ENCODE measurements around the gene NDST1.
A peak's percentile ranks its signal among the peaks of the same experiment; 100 is the strongest.
"Not testable (repeated sequence)": the region's sequence is repeated elsewhere in the genome, so short reads cannot be mapped to it uniquely, and the experiment has no call there.

NDST1 gene

GRCh38 chr5:150509992-150510391 is 2.1 kb downstream of the NDST1 start:
- DNase-seq, result no peak

GRCh38 chr5:150510460-150511263 is 2.7 kb downstream of the NDST1 start:
- DNase-seq, result no peak

- DNase-seq, result peak; percentile 15
These were observed 3.8 kb downstream of the NDST1 start for GRCh38 chr5:150511578-150512367.

GRCh38 chr5:150512368-150512747 is 4.4 kb downstream of the NDST1 start:
- peak; percentile 12 for DNase-seq

- no peak for DNase-seq
These were observed 5.7 kb downstream of the NDST1 start for GRCh38 chr5:150513375-150514309.

DNA sequence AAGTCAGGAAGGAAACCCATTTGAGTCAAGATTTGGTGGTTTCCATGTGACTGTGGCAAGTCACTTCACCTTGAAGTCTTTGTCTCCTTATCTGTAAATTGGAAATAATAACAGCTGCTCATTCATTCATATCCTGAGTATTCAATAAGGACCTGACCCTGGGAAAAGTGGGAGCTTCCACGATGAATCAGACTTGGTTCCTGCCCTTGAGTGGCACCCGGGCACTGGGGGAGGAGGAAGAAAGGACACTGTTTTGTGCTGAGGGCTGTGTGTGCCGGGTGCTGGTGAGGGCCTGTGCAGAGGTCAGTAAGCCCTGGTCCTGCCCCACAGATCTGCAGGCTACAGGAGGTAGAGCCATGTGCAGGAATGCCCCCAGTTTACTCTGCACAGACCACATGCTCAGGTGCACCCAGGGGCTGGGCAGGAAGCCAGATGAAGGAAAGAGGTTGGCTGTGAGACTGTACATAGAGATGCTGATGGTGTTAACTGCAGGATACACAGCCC is 6.8 kb downstream of the NDST1 start:
- no peak for DNase-seq

GRCh38 chr5:150515446-150515845 is 7.5 kb downstream of the NDST1 start:
- no peak for DNase-seq

DNA sequence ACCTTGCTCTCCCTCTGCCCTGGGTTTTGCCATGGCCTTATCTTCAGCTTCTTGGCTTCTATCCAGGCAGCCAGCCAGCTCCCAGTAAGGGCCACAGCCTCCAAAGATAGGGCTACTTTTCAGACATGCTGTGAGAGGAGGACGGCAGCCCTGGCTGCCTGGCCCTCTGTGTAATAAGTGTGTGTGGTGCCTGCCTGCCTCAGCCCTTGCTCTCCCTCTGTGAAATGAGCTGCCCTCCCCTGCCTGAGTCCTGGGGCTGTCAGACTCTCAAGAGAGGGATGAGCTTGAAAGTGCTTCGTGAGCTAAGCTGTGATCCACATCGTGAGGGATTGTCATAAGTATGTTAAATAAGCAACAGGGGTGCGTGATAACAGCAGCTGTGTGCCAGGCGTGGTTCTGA is 8.1 kb downstream of the NDST1 start:
- no peak for DNase-seq

GRCh38 chr5:150517272-150518152 is 9.6 kb downstream of the NDST1 start:
- DNase-seq, result no peak

GRCh38 chr5:150518712-150519559 is 11.0 kb downstream of the NDST1 start:
- not testable (repeated sequence) for DNase-seq

DNA sequence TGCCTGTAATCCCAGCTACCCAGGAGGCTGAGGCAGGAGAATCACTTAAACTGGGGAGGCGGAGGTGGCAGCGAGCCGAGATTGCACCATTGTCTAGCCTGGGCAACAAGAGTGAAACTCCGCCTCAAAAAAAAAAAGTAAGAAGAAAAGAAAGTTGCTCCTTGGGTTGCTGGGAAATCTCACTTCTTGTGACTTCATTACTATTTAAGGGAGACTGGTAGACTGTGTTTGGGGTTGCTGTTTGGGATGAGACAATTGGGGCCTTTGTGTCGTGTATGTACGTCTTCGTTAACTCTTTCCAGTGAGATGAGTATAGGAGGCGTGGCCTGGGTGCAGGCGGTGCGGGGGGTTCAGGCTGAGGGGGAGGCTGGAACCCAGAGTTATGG is 11.6 kb downstream of the NDST1 start:
- no peak for DNase-seq

DNA sequence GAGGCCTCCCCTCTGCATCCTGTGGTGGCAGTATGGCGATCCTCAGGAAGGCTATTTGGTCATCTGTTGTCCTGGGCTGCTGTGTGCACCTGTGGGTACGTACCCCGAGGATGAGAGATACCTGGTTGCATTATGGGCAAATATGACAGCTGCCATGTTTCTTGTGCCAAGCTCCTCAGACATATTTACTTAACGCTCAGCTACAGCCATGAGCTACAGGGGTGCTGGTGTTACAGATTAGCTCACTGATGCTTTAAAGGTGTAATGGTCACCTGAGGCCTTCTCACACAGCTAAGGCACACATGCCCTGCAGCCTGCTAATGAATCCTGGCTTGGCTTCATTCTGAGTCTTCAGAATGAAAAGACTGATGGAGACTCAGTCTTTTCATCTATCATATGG is 12.0 kb downstream of the NDST1 start:
- DNase-seq, result no peak

DNA sequence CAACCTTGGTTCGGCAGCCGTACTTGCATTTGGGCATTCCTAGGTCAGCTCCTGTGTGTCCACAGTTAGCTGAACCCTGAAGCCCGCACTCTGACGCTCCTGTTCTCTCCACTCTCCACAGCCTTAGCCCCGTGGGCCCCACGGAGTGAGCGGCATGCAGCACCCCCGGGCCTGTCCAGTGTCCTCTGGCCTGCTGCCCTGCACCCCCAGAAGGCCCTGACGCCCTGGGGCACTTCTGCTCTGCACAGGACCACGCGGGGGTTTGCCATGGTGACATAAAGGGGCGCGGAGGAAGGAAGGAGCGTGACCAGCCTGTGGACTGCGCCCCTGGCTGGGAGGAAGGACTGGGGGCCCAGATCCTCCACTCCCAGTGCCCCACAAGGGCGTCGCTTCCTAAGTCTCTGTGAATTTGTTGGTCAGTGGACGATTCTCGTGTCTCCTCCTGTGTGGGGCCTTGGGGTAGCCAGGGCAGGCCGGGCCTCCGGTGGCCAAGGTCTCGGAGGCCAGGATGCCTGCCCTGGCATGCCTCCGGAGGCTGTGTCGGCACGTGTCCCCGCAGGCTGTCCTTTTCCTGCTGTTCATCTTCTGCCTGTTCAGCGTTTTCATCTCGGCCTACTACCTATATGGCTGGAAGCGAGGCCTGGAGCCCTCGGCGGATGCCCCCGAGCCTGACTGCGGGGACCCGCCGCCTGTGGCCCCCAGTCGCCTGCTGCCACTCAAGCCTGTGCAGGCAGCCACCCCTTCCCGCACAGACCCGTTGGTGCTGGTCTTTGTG is 13.0 kb downstream of the NDST1 start:
- DNase-seq, result no peak

GRCh38 chr5:150521522-150521817 is 13.5 kb downstream of the NDST1 start:
- no peak for DNase-seq

DNA sequence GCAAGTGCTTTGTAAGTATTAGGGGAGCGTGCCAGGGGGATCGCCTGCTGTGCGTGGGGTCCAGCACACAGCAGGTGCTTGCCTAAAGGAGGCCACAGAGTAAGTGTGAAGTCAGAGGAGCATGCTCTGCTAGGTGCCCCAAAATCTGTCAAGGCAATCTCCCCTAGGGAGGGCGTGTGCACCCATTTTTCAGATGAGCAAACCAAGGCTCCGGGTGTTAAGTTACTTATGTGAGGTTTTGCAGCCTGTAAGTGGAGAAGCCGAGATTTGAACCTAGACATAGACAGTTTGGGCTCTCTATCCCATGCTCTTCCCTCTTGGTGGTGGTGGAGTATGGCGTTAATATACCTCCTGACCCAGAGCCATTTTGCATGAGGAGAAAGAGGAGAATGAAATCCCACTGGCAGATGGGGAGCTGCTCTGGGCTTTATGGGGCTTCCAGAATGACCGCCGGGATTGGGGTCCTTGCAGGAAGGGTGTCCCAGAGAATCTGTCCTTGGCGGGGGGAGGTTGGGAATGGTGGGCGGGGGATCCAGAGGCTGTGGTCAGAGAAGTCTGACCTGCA is 14.1 kb downstream of the NDST1 start:
- DNase-seq, result no peak

DNA sequence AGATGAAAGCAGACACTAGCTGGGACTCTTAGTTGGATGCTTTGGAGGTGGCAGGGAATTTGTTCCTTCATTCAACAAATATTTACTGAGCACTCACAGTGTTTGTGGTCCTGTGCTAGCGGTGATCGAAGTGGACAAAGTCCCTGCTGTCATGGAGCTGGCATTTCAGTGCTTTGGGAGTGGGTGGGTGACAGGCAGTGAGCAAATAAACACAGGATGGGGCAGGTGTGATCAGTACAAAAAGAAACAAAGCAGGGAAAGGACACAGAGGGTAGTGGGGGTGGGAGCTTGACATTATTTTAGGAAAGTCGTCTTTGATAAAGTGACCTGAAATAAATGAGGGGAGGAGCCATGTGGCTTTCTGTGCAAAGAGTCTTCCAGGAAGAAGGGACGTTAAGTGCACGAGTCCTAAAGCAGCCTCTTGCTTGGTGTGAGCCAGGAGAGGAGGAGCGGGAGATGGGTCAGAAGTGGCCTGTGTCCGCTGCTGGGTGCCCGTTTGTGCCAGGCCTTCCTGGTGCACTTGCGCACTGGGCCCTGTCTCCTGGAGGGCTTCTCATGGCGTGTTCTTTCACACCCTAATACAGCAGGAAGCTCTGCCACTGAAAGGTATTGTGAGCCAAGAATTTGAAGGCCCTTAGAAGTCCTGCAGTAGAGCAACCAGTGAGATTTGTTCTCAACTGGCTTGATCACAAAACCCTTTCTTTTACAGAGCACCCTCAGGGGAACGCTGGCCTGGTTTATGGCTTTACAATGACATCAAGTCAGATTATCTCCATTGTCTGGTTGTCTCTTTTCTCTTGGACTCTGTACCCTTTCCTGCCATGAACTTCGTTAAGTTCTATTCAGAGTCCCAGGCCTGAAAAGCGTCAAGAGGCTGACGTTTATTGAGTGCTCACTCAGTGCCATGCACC is 14.8 kb downstream of the NDST1 start:
- no peak for DNase-seq

DNA sequence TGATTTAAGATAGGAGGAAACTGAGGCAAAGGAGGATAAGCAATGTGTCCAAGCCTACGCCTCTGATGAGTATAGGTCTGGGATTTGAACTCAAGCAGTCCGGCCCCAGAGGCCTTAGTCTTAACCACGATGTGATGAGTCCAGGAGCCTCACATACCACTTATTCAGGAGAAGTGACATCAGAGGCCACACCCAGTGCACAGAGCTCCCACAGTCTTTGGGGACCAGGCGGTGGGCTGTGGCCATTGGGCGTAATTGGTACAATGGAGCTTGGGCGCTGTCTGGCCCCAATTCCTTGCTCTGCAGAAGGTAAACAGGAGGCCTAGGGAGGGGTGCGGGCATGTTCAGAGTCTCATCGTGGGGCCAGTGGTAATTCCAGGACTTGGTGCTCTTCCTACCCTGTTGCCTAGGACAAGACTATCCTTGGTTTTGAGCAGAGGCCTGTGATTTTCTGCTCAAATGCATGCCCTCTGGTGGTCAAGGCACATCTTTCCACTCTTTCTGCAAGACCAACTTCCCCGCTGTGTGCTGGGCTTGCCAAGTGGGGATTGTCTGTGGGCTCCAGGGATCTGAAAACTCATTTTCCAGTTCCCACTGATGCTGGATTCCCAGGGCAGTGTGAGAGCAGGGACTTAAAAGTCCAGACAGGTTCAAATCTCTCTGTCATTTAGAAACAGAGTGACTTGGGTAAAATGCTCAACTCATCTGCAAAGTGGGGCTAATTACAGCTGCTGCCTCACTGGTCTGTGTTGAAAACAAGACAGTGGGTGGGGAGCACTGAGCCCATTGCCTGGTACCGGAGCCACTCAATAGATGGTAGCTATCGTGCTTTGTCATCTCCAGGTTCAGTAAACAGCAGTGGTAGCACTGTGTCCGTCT is 15.8 kb downstream of the NDST1 start:
- DNase-seq, result peak; percentile 62

DNA sequence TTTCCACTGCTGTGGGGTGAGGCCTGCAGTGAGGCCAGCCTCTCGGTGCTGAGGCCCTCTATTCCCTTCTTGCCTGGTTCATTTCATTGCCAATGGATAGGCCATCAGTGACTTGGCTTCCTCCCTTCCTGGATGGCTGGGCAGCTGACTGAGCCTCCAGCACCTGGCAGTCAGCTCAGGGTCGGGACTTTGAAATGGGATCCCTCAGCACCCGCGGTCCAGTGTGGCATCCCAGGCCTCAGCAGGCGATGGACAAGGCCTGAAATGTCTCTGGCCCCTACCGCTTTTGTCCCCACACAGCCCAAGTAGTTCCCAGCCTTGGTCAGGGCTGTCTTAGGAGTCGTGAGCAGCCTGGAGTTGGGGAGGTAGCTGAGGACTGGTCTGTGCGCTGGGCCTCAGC is 17.2 kb downstream of the NDST1 start:
- DNase-seq, result no peak

Measured in inflammatory macrophage treated with lipopolysaccharide for 4 hours (primary cell).